Stimulated activated CD8-positive, alpha-beta memory T cell treated with anti-CD3 and anti-CD28 coated beads, Interleukin-7, amount 100 ng/mL, for 24 hours (primary cell): ENCODE data around the gene EEF2K.
"Not testable (repeated sequence)": the region's sequence is repeated elsewhere in the genome, so short reads cannot be mapped to it uniquely, and the experiment has no call there.

ENCODE experiments used
- DNase-seq: peaks from one replicate; pipeline ENCODE4 v3.0.0-alpha.2; 2020; ENCODE audit warnings: low read depth

EEF2K gene

DNA sequence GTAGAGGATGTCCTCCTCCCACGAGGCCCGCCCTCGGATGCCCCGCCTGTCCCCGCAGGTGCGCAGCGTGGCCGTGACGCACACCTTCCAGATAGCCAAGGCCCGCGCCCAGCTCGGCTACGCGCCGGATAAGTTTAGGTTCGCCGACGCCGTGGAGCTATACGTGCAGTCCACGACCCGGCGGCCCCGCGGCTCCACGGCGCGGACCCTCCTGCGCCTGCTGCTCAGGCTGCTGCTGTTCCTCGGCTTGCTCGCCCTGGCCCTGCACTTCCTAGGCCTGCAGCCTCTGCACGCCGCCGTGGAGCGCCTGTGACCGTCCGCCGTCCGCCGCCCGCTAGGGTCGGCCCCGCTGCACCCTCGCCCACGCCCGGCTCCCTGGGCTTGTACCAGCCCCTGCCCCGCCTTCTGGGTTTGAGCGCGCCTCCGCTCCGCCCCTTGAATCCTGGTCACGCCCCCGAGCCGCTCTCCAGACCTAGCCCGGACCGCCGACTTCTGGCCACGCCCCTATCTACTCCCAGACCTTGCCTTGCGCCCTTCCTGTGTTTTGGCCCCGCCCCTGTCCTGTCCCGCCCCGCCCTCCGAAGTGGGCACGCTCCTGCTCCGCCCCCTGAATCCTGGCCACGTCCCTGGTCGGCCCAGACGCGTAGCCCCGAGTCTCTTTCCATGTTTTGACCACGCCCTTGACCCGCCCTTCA is 15.8 kb upstream of the EEF2K start:
- peak; percentile 99 for DNase-seq

DNA sequence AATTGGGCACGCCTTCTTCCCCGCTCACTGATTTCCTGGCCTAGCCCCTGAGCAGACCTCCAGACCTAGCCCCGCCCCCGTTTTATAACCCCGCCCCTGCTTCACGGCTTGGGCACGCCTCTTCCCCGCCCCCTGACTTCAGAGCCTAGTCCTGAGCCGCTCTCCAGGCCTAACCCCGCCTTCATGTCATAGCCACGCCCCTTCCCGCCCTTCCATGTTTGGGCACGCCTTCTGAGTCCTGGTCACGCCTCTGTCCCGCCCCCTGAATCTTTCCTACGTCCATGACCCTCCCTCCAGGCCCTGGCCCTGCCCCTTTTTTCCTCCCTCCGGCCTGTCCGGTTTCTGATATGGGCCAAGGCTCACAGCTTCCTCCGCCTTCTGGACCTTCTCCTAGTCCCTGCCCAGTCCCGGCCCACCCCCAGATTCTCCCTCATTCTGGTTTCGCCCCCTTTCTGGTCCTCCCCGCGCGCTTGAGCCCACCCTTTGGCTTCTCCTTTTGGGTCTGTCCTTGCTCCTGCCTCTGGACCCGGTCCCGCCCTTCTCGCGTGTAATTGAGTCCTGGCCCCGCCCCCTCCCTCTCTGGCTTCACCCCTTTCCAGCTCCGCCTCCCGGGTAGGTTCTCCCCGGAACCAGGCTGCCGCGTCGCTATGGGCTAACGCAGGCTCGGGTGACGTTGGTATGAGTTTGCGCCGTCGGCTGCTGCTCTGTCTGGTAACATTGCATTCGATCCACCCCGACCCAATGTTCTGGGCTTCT is 15.1 kb upstream of the EEF2K start:
- DNase-seq = peak; percentile 96

DNA sequence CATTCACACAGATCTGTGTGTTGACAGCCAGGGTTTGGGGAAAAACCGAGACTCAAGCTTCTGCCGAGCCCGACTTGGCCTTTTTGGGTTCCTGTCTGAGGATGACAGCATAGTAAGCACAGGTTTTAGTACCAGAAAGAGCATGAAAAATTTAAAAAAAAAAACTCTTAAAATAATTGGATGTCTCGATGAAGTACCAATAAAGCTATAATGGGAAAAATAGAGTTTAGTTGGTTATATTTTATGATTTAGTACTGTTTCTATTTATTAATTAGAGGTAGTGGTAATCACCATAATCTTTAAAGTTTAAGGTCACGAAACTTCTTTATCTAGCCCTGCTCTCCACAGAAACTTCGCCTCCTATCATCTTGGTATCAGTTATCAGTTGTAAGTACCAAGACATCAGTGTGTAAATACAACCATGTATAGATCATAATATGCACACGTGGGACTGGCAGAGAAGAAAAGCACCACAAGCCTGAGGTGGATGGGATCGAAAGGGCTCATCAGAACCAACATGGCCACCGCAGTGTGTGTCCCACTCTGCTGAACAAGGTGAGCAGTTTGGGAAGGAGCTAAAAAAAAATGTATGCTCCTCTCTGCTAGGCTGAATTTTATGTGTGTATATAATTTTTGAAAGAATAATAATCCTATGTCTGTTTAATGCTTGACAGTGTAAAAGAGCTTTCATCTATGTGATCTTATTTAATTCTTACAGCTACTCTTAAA is 14.4 kb upstream of the EEF2K start:
- no peak for DNase-seq

DNA sequence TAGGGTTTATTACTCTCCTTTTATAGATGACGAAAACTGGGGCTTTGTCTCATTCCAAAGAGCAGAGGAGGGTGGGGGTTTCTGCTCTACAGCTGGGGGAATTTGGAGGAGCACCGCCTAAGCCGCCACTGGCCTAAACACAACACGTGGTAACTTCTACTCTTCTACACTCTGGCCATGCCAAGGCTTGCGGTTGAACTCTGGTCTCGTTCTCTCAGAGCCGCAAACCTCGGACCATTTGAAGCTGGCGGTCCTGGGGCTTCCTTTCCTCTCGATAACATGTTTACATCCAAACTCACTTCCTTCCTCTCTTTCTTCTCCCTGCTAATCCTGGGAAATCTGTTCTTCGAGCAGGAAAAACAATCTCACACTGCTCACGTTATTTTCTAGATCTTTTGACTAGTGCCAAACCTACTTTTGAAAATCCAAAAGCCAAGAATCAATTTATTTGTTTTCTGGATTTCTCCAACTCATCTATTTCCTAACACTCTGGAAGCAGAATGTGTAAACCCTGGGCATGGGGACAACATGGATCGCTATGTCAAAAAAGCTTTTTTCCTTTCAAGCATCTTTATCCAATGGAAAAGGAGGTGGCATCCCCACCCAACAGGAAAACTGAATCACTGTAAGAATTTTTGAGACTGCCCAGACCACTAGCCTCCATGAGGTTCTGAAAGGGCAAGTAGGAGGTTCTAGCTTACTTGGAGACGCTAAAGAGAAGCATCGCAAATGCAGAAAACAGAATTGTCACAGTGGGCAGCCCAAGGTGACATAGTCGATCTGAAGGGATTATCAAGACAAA is 13.6 kb upstream of the EEF2K start:
- peak; percentile 39 for DNase-seq

DNA sequence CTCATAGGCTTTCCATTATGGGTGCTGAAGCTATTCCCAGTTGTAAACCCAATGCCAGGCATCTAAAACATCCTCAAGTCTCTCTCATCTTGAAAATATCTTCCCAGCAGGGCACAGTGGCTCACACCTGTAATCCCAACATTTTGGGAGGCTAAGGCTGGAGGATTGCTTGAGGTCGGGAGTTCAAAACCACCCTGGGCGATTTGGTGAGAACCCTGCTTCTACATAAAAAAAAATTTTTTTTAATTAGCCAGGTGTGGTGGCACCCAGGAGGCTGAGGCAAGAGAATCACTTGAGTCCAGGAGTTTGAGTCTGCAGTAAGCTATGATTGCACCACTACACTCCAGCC is 13.0 kb upstream of the EEF2K start:
- no peak for DNase-seq

DNA sequence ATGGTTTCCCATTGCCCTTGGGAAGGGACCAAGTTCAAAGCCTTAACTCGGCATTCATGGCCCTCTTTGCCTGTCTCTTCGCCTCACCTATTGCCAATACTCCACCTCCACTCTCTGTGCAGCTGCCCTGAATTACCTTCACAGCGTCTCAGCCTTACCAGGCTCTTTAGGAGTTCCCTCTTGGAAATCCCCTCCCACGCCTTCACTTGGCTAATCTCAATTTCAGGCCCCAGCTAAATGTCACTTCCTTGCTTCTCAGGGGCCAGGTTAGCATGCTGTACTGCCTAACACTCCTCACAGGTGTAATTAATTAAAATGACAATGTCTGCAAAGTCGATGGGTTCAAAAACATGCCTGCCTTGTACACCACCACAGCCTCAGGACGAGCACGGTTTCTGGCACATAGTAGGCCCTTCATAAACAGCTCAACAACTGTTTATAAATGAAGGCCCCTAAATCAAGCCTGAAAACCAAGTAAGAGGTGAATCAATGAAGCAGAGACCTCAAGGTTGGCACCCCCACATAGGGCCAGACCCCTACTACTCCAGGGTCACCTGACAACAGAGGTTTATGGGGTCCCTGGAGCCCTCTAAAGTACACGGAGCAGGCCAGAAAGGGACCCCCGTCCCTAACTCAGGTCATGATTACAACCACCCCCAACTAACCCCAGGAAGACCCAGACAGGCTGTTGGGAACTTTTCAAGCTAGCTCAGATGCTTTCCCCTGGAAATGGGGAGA is 11.2 kb upstream of the EEF2K start:
- DNase-seq = no peak

DNA sequence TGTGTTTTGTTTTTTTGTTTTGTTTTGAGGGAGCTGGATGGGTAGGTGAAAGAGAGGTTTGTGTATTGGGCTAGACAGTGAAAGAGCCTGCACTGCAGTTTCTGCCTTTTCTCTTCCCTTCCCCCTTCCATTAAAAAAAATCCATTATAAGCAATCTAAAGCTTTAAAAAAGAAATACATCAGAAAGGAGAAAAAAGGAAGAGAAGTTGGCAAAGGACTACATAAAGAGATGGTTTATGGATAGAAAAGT is 10.7 kb upstream of the EEF2K start:
- DNase-seq = no peak

DNA sequence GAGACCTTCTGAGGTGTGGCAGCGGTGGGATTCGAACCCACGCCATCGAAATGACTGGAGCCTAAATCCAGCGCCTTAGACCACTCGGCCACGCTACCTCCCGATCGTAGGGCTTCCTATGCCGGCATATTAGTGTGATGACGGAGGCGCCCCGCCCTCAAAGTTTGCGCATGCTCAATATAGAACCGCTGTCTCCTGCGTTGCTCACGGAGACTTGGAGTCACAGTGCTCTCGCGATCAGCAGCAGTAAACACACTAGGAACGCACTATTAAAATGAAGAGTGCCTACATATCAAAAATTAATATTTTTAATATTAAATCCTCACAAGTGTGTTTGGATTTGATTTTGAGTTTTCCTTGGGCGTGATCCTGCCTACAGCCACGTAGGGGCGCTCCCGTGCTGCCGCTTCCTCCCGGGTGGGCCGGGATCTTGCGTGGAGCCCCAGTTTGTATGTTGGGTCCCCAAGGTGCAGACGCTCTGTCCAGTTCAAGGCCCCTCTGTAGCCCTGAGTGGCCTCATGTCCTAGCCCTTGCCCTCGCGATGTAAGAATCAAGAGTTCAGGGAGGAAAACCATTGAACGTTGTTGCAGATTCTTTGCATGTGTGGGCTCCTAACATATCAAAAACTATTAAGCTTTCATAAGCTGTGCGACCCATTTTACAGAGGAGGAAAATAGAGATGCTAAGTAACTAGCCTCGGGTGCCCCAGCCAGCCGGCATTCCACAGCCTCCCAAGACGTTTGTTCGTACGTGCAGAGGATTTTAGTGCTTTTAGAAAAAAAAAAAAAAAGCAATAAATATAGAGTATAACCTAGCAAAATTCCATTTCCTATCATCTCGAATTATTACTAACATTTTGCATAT is 10.2 kb upstream of the EEF2K start:
- peak; percentile 94 for DNase-seq

DNA sequence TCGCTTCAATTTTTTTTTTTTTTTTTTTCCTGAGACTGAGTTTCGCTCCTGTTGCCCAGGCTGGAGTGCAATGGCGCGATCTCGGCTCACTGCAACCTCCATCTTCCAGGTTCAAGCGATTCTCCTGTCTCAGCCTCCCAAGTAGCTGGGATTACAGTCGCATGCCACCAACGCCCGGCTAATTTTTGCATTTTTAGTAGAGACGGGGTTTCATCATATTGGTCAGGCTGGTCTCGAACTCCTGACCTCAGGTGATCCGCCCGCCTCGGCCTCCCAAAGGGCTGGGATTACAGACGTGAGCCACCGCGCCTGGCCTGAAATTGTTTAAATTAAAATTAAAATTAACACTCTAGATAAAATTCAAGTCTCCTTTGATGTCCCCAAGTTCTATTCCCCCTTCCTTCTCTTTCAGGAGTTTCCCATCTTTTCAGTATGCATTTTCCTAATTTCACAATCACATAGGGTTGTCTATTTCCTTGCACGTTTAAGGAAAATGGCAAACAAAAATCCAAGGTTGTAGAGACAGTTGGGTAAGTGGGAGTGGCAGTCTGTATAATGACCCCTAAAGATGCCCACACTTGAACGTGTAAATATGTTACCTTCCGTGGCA is 9.4 kb upstream of the EEF2K start:
- not testable (repeated sequence) for DNase-seq

DNA sequence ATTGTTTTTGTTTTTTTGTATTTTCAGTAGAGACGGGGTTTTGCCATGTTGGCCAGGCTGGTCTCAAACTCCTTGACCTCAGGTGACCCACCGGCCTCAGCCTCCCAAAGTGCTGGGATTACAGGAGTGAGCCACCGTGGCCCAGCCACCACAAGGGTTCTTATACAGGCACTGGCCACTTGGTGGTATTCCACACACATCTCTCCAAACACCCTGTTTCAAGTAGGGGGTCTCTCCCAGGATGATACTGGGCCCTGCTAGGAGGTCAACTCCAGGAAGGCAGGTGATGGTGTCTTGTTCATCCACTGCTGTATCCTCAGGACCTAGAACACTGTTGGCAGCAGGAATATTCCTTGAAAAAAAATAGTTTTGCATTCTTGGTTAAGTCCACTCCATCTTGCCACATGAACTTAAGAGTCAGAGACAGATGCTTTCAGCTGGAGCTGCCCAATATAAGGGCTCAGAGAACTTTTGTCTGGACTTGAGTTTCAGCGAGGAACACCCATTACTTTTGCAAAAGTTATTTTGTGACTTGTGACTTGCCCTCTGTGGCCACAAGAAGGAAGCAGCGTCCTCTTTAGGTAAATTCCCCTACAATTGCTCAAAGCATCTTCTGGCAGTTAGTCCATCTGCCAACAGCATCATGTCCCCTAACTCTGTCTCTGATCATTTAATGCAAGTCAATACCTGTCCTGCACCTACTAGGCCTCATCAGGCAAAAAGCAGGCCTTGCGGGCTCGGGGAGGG is 7.4 kb upstream of the EEF2K start:
- DNase-seq = no peak

DNA sequence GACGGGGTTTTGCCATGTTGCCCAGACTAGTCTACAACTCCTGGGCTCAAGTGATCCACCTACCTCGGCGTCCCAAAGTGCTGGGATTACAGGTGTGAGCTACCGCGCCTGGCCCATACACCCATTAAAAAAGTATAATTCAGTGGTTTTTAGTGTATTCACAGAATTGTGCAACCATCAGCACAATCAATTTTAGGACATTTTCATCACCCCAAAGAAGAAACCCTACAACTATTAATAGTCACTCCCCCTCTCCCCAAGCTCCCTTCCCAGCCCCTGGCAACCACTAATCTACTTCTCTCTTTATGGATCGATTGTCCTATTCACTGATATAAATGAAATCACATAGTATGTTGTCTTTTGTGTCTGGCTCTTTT is 3.8 kb upstream of the EEF2K start:
- no peak for DNase-seq

DNA sequence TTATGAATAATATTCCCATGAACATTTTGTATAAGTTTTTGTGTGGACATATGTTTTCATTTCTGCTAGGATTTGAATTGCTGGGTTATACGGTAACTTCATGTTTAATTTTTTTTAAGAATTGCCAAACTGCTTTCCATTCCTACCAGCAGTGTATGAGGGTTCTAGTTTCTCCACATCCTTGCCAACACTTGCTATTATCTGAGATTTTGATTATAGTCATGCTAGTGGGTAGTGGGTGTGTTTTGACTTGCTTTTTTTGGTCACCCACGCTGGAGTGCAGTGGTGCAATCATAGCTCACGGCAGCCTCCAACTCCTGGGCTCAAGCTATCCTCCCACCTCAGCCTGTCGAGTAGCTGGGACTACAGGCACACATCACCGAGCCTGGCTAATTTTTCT is 3.0 kb upstream of the EEF2K start:
- DNase-seq = no peak

DNA sequence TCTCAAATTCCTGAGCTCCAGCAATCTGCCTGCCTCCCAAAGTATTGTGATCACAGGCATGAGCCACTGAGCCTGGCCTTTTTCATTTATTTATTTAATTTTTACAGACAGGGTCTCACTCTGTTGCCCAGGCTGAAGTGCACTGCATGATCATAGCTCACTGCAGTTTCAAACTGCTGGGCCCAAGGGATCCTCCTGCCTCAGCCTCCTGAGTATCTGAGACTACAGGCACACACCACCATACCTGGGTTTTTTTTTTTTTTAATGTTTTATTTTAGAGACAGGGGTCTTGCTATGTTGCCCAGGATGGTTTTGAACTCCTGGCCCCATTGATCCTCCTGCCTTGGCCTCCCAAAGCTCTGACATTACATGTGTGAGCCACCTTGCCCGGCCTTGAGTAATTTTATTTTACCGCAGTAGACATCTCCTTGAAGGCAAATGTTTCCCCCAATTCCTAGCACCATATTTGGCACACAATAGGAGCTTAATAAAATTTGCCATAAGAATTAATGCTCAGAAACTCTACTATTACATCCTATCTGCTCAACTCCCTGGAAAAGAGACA is 1.9 kb upstream of the EEF2K start:
- no peak for DNase-seq

DNA sequence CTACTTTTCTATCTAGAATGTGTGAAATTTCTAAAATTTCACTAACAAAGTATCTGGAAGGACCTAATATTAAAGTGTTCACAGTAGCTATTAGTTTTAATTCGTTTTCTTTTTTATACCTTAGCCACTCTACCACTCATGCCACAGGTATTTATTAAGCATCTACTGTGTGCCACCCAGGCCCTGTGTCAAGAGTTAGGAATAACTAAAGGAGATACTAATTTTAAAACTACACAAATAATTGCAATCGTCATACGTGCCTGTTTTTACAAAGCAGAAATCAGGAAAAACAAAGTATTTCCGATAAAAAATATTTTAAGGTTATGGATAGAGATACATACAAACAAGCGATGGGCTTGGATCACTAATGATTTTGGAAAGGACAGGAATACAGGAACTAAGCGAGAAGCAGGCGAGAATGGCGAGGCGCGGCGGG is 483 bp upstream of the EEF2K start:
- no peak for DNase-seq

DNA sequence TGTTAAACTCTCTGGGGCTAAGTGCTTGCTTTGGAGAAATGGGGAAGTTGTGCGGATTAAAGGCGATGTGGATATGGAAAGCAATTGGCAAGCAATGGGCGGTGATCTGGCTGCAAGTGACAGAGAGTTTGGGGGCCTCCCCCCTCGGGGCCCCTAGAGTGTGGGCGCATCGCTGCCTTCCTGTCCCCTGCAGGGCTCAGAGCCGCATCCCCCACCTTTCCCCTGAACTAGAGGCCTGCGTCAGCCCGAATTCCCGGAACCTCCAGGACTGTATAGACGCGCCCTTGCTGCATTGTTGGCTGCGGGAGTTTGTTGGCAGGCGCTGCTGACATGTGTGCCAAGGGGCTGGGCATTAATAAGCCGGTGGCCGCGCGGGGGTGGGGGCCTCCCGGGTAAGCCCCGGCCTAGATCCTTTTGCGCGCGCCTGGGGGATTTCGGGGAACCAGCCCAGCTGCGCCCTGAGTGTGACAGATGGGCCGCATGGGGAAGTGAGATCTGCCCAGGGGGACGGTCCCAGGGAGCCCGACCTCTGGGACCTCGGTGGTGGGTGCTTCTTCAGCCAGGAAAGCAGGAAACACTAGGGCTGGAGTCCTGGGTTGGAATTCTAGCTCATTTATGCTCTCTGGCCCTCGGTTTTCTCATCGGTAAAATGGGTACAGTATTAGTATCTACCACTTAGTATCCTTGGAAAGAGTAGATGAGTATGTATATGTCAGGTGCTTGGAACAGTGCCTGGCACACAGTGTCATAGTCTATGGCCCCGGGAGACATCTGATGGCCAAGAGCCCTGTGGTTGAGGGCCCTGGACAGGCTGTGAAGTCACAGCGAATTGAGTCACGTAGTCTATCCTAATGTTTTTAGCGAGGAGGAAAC is 1.0 kb downstream of the EEF2K start:
- peak; percentile 57 for DNase-seq

DNA sequence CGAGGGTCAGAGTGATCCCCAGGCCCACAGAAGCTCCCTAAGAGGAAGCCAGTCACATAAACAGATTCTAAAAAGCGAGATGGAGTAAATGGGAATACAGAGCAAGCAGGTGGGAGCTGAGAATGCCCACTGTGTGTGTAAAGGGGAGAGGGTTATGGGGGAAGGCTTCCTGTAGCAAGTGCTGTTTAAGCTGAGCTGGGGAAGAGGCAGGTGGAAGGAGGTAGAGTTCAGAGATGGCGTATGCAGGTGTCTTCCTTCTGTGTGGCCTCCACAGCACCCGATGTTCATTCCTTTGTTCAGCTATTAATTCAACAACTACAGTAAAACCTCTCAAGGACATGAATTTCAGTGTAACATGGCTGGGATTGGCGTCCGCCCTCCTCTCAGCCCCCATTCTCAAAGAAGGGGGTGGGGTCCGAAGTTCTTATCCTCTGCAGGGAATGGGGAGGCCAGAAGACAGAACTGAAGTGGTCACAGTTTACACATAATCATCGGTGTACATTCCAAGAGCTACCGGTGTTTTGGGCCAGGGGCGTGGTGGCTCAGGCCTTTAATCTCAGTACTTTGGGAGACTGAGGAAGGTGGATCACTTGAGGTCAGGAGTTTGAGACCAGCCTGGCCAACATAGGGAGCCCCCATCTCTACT is 1.8 kb downstream of the EEF2K start:
- no peak for DNase-seq

DNA sequence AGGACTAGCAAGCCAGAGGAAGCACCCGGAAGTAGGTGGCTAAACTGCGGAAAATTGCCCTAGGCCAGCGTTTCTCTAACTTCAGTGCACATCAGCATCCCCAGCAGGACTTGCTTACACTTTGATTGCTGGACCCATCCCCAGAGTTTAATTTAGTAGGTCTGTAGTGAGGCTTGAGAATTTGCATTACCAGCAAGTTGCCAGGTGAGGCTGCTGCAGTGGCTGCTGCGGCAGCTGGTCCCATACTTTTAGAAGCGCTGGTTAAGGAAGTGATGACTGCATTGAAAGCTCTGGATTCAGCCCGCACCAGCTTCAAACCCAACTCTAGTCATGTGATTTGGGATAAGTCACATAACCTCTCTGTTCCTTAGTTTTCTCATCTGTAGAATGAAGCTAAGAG is 4.2 kb downstream of the EEF2K start:
- no peak for DNase-seq

DNA sequence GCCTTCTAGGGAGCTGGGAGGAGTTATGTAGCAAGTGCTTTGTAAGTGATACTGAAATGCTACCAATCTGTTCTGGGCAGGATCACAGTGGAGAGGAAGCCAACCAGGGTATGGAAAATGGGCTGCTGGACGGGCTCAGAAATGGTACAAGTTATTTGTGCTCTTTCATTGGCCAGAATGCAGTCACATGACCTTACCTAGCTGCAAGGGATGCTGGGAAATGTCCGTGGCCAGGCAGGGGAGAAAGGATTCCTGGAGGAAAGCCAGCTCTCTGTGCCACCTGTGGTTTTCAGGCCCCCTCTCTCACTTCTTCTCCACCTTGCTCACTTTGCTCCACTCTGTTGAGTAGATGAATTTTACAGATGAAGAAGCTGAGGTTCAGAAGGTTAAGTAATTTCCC is 4.8 kb downstream of the EEF2K start:
- no peak for DNase-seq
